Lung (tissue), 12 donors: ENCODE results near the gene EPHB1. TPM values are rescaled to one million over a fixed set of nuclear protein-coding genes. Genes with fewer than 3 reads are reported as not detected.

Experiments used
- ATAC-seq: fragments of 200-7000 bp; cut with Tn5 transposase; one replicate; pipeline ENCODE4 v1.9.1; 2020; ENCODE audit warnings: moderate number of reproducible peaks; ENCODE audit not compliant: insufficient read depth, low FRiP score
- DNase-seq, 3 donors: peaks; one replicate each; pipeline ENCODE4 v3.0.0-alpha.2; 2013 to 2017
- H3K27ac ChIP-seq, 2 donors: one replicate each; pipeline ENCODE4 v1.5.1; 2013; ENCODE audit warnings: mild to moderate bottlenecking in 2 of 2, moderate library complexity in 2 of 2, control low read depth in 1 of 2, inconsistent platforms in 1 of 2, low read depth in 1 of 2, low read length in 1 of 2
- H3K27me3 ChIP-seq, 3 donors: one replicate each; pipeline ENCODE4 v1.5.1; 2013; ENCODE audit warnings: low read length in 2 of 3; ENCODE audit not compliant: control insufficient read depth in 3 of 3, insufficient read depth in 3 of 3
- H3K36me3 ChIP-seq, 4 donors: one replicate each; pipeline ENCODE4 v1.5.1; 2013; ENCODE audit warnings: low read length in 4 of 4, mild to moderate bottlenecking in 1 of 4, moderate library complexity in 1 of 4; ENCODE audit not compliant: control insufficient read depth in 4 of 4, insufficient read depth in 4 of 4
- H3K4me1 ChIP-seq, 5 donors: one replicate each; pipeline ENCODE4 v1.5.1; 2013; ENCODE audit warnings: low read length in 5 of 5, mild to moderate bottlenecking in 2 of 5, moderate library complexity in 1 of 5; ENCODE audit not compliant: control insufficient read depth in 5 of 5, insufficient read depth in 5 of 5
- H3K4me3 ChIP-seq: one replicate; pipeline ENCODE4 v1.5.1; 2013; ENCODE audit warnings: mild to moderate bottlenecking, control low read depth, moderate library complexity
- H3K9ac ChIP-seq, 2 donors: one replicate each; pipeline ENCODE4 v1.5.1; 2013; ENCODE audit warnings: low read length in 2 of 2, control low read depth in 1 of 2; ENCODE audit not compliant: insufficient read depth in 1 of 2
- H3K9me3 ChIP-seq, 4 donors: one replicate each; pipeline ENCODE4 v1.5.1; 2013; ENCODE audit warnings: low read length in 3 of 4, mild to moderate bottlenecking in 1 of 4, moderate library complexity in 1 of 4; ENCODE audit not compliant: control insufficient read depth in 4 of 4, insufficient read depth in 3 of 4
- CTCF ChIP-seq: IDR thresholded peaks from 2 replicates; pipeline ENCODE4 v1.5.1; 2012; ENCODE audit warnings: mild to moderate bottlenecking; ENCODE audit errors: control extremely low read depth, extremely low read depth
- WGBS, 2 donors: extraction: QIAGEN DNeasy Blood & Tissue Kit; methylation state at CpG; one replicate each; pipeline ENCODE4 v1.1.7; 2013; 5-methylcytosine and 5-hydroxymethylcytosine counted together
- polyA plus RNA-seq, 2 donors: library from polyadenylated mRNA; stranded (reverse); fragments of 200-250 nt; gene quantifications; one replicate each; pipeline ENCODE4 v1.2.1, GENCODE V29; 2013
- total RNA-seq, 2 donors: library from RNA; depleted of rRNA in 1 of 2; stranded (reverse); fragments of >200 nt in 1 of 2; gene quantifications; one replicate each; pipeline ENCODE4 v1.2.1, GENCODE V29; 2014 to 2021
- donor health status: control.
- donor health status: control.
- donor health status: Bipolar disorder and iron deficiency.
- donor health status: healthy.
- donor health status: DM: yes; HTN: yes; CAD: no.

The EPHB1 gene
- total and polyA plus RNA-seq, 4 donors = 0.30 to 6.3 (median 2.1) TPM

GRCh38 chr3:135238236-135238830 is 443.3 kb downstream of the EPHB1 start:
- H3K4me1 ChIP-seq = no peaks in the 10 kb centered on the region
- H3K27ac ChIP-seq = no peak overlapping the region
- H3K9ac ChIP-seq = no peak overlapping the region
- TF ChIP-seq CTCF = no peak
- ATAC-seq (no peak), DNase-seq (no peak)
- 60 to 81% methylated on average over 4 of the region's 4 CpGs for WGBS, 2 donors
- peaks cover 0 to 3% (median 3%) of the 10 kb centered on the region in 3 donors for H3K27me3 ChIP-seq
- H3K9me3 ChIP-seq = peaks cover 0 to 2% (median 0%) of the 10 kb centered on the region in 4 donors
- H3K36me3 ChIP-seq = no peaks in the 10 kb centered on the region
- no peak overlapping the region for H3K4me3 ChIP-seq

- no peak overlapping the region for H3K9ac ChIP-seq
- DNase-seq (no peak), ATAC-seq (no peak)
- H3K27ac ChIP-seq = no peak overlapping the region
- TF ChIP-seq CTCF = no peak
- H3K36me3 ChIP-seq = no peaks in the 10 kb centered on the region
- peaks cover 0 to 3% (median 3%) of the 10 kb centered on the region in 3 donors for H3K27me3 ChIP-seq
- H3K9me3 ChIP-seq = peaks cover 0 to 2% (median 0%) of the 10 kb centered on the region in 4 donors
- 56 to 63% methylated on average over 6 of the region's 6 CpGs for WGBS, 2 donors
- no peak overlapping the region for H3K4me3 ChIP-seq
- H3K4me1 ChIP-seq = no peaks in the 10 kb centered on the region
Measured at GRCh38 chr3:135238871-135239614, 444.0 kb downstream of the EPHB1 start.

- peaks cover 0 to 2% (median 0%) of the 10 kb centered on the region in 4 donors for H3K9me3 ChIP-seq
- no peak for DNase-seq
- ATAC-seq = no peak
- peaks cover 0 to 3% (median 3%) of the 10 kb centered on the region in 3 donors for H3K27me3 ChIP-seq
- no peak overlapping the region for H3K4me3 ChIP-seq
- no peaks in the 10 kb centered on the region for H3K36me3 ChIP-seq
- H3K27ac ChIP-seq = no peak overlapping the region
- TF ChIP-seq CTCF = no peak
- no peak overlapping the region for H3K9ac ChIP-seq
- H3K4me1 ChIP-seq = no peaks in the 10 kb centered on the region
- 43 to 46% methylated on average over 1 of the region's 1 CpG for WGBS, 2 donors
Measured at GRCh38 chr3:135239615-135239884, 444.5 kb downstream of the EPHB1 start.

GRCh38 chr3:135240426-135240825 is 445.4 kb downstream of the EPHB1 start:
- H3K27me3 ChIP-seq = peaks cover 0 to 3% (median 3%) of the 10 kb centered on the region in 3 donors
- H3K27ac ChIP-seq = no peak overlapping the region
- no peak for DNase-seq
- H3K36me3 ChIP-seq = no peaks in the 10 kb centered on the region
- peaks cover 0 to 2% (median 0%) of the 10 kb centered on the region in 4 donors for H3K9me3 ChIP-seq
- no peaks in the 10 kb centered on the region for H3K4me1 ChIP-seq
- no peak for ATAC-seq
- no peak overlapping the region for H3K4me3 ChIP-seq
- no peak for TF ChIP-seq CTCF
- no peak overlapping the region for H3K9ac ChIP-seq
